ENCODE measurements around the gene ISM2.
A peak's percentile ranks its signal among the peaks of the same experiment; 100 is the strongest.

The ISM2 gene

GRCh38 chr14:77498984-77499527, 440 bp upstream of the ISM2 start:
- peaks cover 5% of the 10 kb centered on the region; the same call in 1 of the 2 replicates for H3K27me3 ChIP-seq (replicated peaks; ENCODE audit: insufficient read depth, low read length)
- no peak overlapping the region for H3K9ac ChIP-seq (ENCODE audit: low read length)
- TF ChIP-seq EZH2 (optimal IDR thresholded peaks at IDR 0.05; ENCODE audit: low read depth, low read length) (no peak), CTCF (IDR thresholded peaks at IDR 0.05; ENCODE audit: low read length) (no peak), EZH2phosphoT487 (IDR thresholded peaks at IDR 0.05; ENCODE audit: low read length) (no peak)
- peak overlapping the region; percentile 52; the same call in 1 of the 2 replicates for H3K4me3 ChIP-seq (ENCODE audit: low read length)
- no peak overlapping the region for H3K27ac ChIP-seq (ENCODE audit: low read length)
- no peaks in the 10 kb centered on the region for H4K20me1 ChIP-seq (ENCODE audit: insufficient read depth, low read length)
- no peaks in the 10 kb centered on the region for H3K36me3 ChIP-seq (replicated peaks; ENCODE audit: insufficient read depth, low read length)
- no peaks in the 10 kb centered on the region for H3K79me2 ChIP-seq (ENCODE audit: low read length)
- 0 out of 2 replicates have a peak overlapping the region, but pooled peaks have one; percentile 23 for H2AFZ ChIP-seq (ENCODE audit: low read length)
- H3F3A ChIP-seq (ENCODE audit: insufficient read depth, low read length): no peaks in the 10 kb centered on the region
- H3K9me3 ChIP-seq (replicated peaks; ENCODE audit: insufficient read depth, low read length): no peaks in the 10 kb centered on the region
- peak overlapping the region; percentile 34; the same call in 1 of the 2 replicates for H3K4me2 ChIP-seq (ENCODE audit: low read depth, low read length)
- no peak for DNase-seq
- H3K9me2 ChIP-seq (replicated peaks; ENCODE audit: insufficient read depth, low read length): no peaks in the 10 kb centered on the region
- no peaks in the 10 kb centered on the region for H3K4me1 ChIP-seq (ENCODE audit: low read length)

DNA sequence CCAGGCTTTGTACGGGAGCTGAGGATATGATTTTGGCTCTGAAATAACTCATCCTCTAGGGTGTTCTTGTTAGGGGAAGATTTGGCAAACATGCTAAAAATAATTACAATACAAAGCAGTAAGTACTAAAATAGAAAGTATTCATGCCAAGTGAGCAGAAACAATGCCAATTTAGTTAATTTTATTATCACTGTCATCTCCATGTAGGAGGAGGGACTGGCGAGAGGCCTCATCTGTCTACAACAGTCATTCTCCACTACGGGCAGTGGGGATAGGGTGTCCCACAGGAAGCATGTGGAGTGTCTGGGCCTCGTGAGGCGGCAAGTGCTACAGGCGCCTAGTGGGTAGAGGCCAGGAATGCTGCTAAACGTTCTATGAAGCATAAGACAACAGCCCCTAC, 3.3 kb downstream of the ISM2 start:
- peaks cover 5% of the 10 kb centered on the region; the same call in 1 of the 2 replicates for H3K27me3 ChIP-seq (replicated peaks; ENCODE audit: insufficient read depth, low read length)
- H3F3A ChIP-seq (ENCODE audit: insufficient read depth, low read length): no peaks in the 10 kb centered on the region
- no peaks in the 10 kb centered on the region for H3K9me3 ChIP-seq (replicated peaks; ENCODE audit: insufficient read depth, low read length)
- no peaks in the 10 kb centered on the region for H4K20me1 ChIP-seq (ENCODE audit: insufficient read depth, low read length)
- H3K4me2 ChIP-seq (ENCODE audit: low read depth, low read length): no peak overlapping the region
- H3K4me1 ChIP-seq (ENCODE audit: low read length): no peaks in the 10 kb centered on the region
- TF ChIP-seq EZH2 (optimal IDR thresholded peaks at IDR 0.05; ENCODE audit: low read depth, low read length): no peak
- no peak for TF ChIP-seq EZH2phosphoT487 (IDR thresholded peaks at IDR 0.05; ENCODE audit: low read length)
- TF ChIP-seq CTCF (IDR thresholded peaks at IDR 0.05; ENCODE audit: low read length): no peak
- no peak overlapping the region for H3K9ac ChIP-seq (ENCODE audit: low read length)
- H3K9me2 ChIP-seq (replicated peaks; ENCODE audit: insufficient read depth, low read length): no peaks in the 10 kb centered on the region
- no peak overlapping the region for H2AFZ ChIP-seq (ENCODE audit: low read length)
- DNase-seq: no peak
- H3K4me3 ChIP-seq (ENCODE audit: low read length): no peak overlapping the region
- no peak overlapping the region for H3K27ac ChIP-seq (ENCODE audit: low read length)
- H3K36me3 ChIP-seq (replicated peaks; ENCODE audit: insufficient read depth, low read length): no peaks in the 10 kb centered on the region
- no peaks in the 10 kb centered on the region for H3K79me2 ChIP-seq (ENCODE audit: low read length)

GRCh38 chr14:77491056-77491455, 7.6 kb downstream of the ISM2 start:
- Histone ChIP-seq H3K27me3 (replicated peaks; ENCODE audit: insufficient read depth, low read length) (no peaks in the 10 kb centered on the region), H3K9me2 (replicated peaks; ENCODE audit: insufficient read depth, low read length) (no peaks in the 10 kb centered on the region), H3K9ac (ENCODE audit: low read length) (no peak overlapping the region), H4K20me1 (ENCODE audit: insufficient read depth, low read length) (no peaks in the 10 kb centered on the region), H3F3A (ENCODE audit: insufficient read depth, low read length) (no peaks in the 10 kb centered on the region), H3K9me3 (replicated peaks; ENCODE audit: insufficient read depth, low read length) (no peaks in the 10 kb centered on the region), H3K27ac (ENCODE audit: low read length) (no peak overlapping the region), H3K36me3 (replicated peaks; ENCODE audit: insufficient read depth, low read length) (no peaks in the 10 kb centered on the region), H3K4me2 (ENCODE audit: low read depth, low read length) (no peak overlapping the region), H3K4me3 (ENCODE audit: low read length) (no peak overlapping the region), H2AFZ (ENCODE audit: low read length) (no peak overlapping the region), H3K4me1 (ENCODE audit: low read length) (no peaks in the 10 kb centered on the region), H3K79me2 (ENCODE audit: low read length) (no peaks in the 10 kb centered on the region)
- DNase-seq: no peak
- TF ChIP-seq CTCF (IDR thresholded peaks at IDR 0.05; ENCODE audit: low read length): no peak
- TF ChIP-seq EZH2 (optimal IDR thresholded peaks at IDR 0.05; ENCODE audit: low read depth, low read length): no peak
- no peak for TF ChIP-seq EZH2phosphoT487 (IDR thresholded peaks at IDR 0.05; ENCODE audit: low read length)

Data from MM.1S (cell line).